ENCODE data around the gene KCNIP4. TPM values are rescaled to one million over a fixed set of nuclear protein-coding genes. Genes with fewer than 3 reads are reported as not detected.
A peak's percentile ranks its signal among the peaks of the same experiment; 100 is the strongest.

KCNIP4 gene
- total and polyA plus RNA-seq, 10 of the 15 experiments (the other 5 are each of a cell fraction or from before 2014, with no cell fraction given), result 0.03 to 0.23 (median 0.13) TPM; not detected in 7

- H3K4me1 ChIP-seq (ENCODE audit: control insufficient read depth, insufficient read depth, low read length), result no peaks in the 10 kb centered on the region
- no peak overlapping the region for H3K27ac ChIP-seq (ENCODE audit: control insufficient read depth, insufficient read depth)
- in situ Hi-C loops (cut with MboI) (no loop called here), intact Hi-C loops (cut with micrococcal nuclease; ENCODE audit: unreplicated experiment) (loop anchor here (2.0 kb wide), 1 partner anchor 337 kb away; no protein-coding TSS in a partner anchor)
- TF ChIP-seq CTCF (IDR thresholded peaks at IDR 0.05 in 2 of 3, conservative IDR thresholded peaks at IDR 0.05 in 1 of 3; ENCODE audit: control insufficient read depth in 2 of 3, extremely low read depth in 1 of 3, insufficient read depth in 1 of 3, low read depth in 3 of 3, low read length in 3 of 3), result peak in 2 of 3 experiments; percentile 25 to 44; a peak in 2 of 6 replicates
- TF ChIP-seq MTA2 (IDR thresholded peaks at IDR 0.05; ENCODE audit: low read depth), result no peak
- TF ChIP-seq RAD21 (IDR thresholded peaks at IDR 0.05; ENCODE audit: insufficient read depth, low read depth, low read length), result 0 out of 2 replicates have a peak, but pooled peaks have one; percentile 28
- no peak for TF ChIP-seq ZNF274 (IDR thresholded peaks at IDR 0.05; ENCODE audit: insufficient read depth, insufficient read length)
- DNase-seq (ENCODE audit: low read depth, low spot score) (no peak), ATAC-seq (peak; percentile 76), FAIRE-seq (no peak)
- H3K4me2 ChIP-seq (ENCODE audit: control insufficient read depth, insufficient read depth), result no peak overlapping the region
- CTCF ChIA-PET, result interaction anchor here (1.0 to 2.7 kb wide), 5 partner anchors 14 to 365 kb away, joined by 4 to 21 read pairs (median 7); no protein-coding TSS in a partner anchor
- no peaks in the 10 kb centered on the region for H3K79me2 ChIP-seq (ENCODE audit: control insufficient read depth, insufficient read depth, low read length)
- no peaks in the 10 kb centered on the region for H3K36me3 ChIP-seq (ENCODE audit: control insufficient read depth in 2 of 2, insufficient read depth in 2 of 2, low read length in 1 of 2)
- SMC1A ChIA-PET (ENCODE audit: uncharacterized antibody, unreplicated experiment), result interaction anchor here (1.0 kb wide), 2 partner anchors 13 to 60 kb away, joined by 3 to 4 read pairs; partner anchors contain the start of gene PACRGL
- H4K20me1 ChIP-seq (ENCODE audit: control insufficient read depth, insufficient read depth), result no peaks in the 10 kb centered on the region
- no peak overlapping the region for H3K4me3 ChIP-seq
- H3K9me3 ChIP-seq (replicated peaks; ENCODE audit: control insufficient read depth, insufficient read depth, low read length), result no peaks in the 10 kb centered on the region
- WGBS (ENCODE audit: insufficient coverage, insufficient replicate concordance, low lambda C conversion rate, missing lambda C conversion rate), result 15% methylated on average over 2 of the region's 2 CpGs
- RAD21 ChIA-PET (ENCODE audit: unreplicated experiment), result no interaction called here
- no TSS peak for BruUV-seq (replicated peaks)
- H3K9ac ChIP-seq (ENCODE audit: control insufficient read depth, insufficient read depth, low read length), result no peak overlapping the region
- POLR2A ChIA-PET, result no interaction called here
- no peak overlapping the region for H2AFZ ChIP-seq (ENCODE audit: control insufficient read depth, low read depth, low read length)
- H3K27me3 ChIP-seq (replicated peaks in 1 of 2; ENCODE audit: control insufficient read depth in 2 of 2, insufficient read depth in 2 of 2, low read length in 1 of 2), result no peaks in the 10 kb centered on the region
Measured at GRCh38 chr4:20760053-20760452, 1188.5 kb downstream of the KCNIP4 start.

GRCh38 chr4:20754036-20754435 lies 1194.5 kb downstream of the KCNIP4 start:
- FAIRE-seq (no peak), ATAC-seq (no peak), DNase-seq (ENCODE audit: low read depth, low spot score) (no peak)
- ChIA-PET SMC1A (ENCODE audit: uncharacterized antibody, unreplicated experiment) (no interaction called here), RAD21 (ENCODE audit: unreplicated experiment) (no interaction called here), CTCF (interaction anchor here (1.0 kb wide), 1 partner anchor 20 kb away, joined by 3 read pairs; no protein-coding TSS in a partner anchor), POLR2A (no interaction called here)
- H3K36me3 ChIP-seq (ENCODE audit: control insufficient read depth in 2 of 2, insufficient read depth in 2 of 2, low read length in 1 of 2), result no peaks in the 10 kb centered on the region
- H3K27me3 ChIP-seq (replicated peaks in 1 of 2; ENCODE audit: control insufficient read depth in 2 of 2, insufficient read depth in 2 of 2, low read length in 1 of 2), result no peaks in the 10 kb centered on the region
- no peaks in the 10 kb centered on the region for H3K4me1 ChIP-seq (ENCODE audit: control insufficient read depth, insufficient read depth, low read length)
- intact Hi-C loops (cut with micrococcal nuclease; ENCODE audit: unreplicated experiment), result no loop called here
- no peak overlapping the region for H3K9ac ChIP-seq (ENCODE audit: control insufficient read depth, insufficient read depth, low read length)
- BruUV-seq (replicated peaks), result no TSS peak
- in situ Hi-C loops (cut with MboI), result no loop called here
- no peak overlapping the region for H2AFZ ChIP-seq (ENCODE audit: control insufficient read depth, low read depth, low read length)
- H4K20me1 ChIP-seq (ENCODE audit: control insufficient read depth, insufficient read depth), result no peaks in the 10 kb centered on the region
- no peaks in the 10 kb centered on the region for H3K9me3 ChIP-seq (replicated peaks; ENCODE audit: control insufficient read depth, insufficient read depth, low read length)
- 64% methylated on average over 1 of the region's 1 CpG for WGBS (ENCODE audit: insufficient coverage, insufficient replicate concordance, low lambda C conversion rate, missing lambda C conversion rate)
- no peak overlapping the region for H3K4me3 ChIP-seq
- TF ChIP-seq ZNF592 (IDR thresholded peaks at IDR 0.05), result no peak
- no peak for TF ChIP-seq IKZF1 (conservative IDR thresholded peaks at IDR 0.05)
- no peak for TF ChIP-seq NFYA (IDR thresholded peaks at IDR 0.05; ENCODE audit: borderline replicate concordance, low read depth, low read length)
- no peak overlapping the region for H3K27ac ChIP-seq (ENCODE audit: control insufficient read depth, insufficient read depth)
- no peak overlapping the region for H3K4me2 ChIP-seq (ENCODE audit: control insufficient read depth, insufficient read depth)
- H3K79me2 ChIP-seq (ENCODE audit: control insufficient read depth, insufficient read depth, low read length), result no peaks in the 10 kb centered on the region

Data from GM12878 (cell line).